Measurements from ENCODE around the gene LEKR1. TPM values are rescaled to one million over a fixed set of nuclear protein-coding genes. Genes with fewer than 3 reads are reported as not detected.
"Not testable (repeated sequence)": the region's sequence is repeated elsewhere in the genome, so short reads cannot be mapped to it uniquely, and the experiment has no call there.

LEKR1 gene
- total RNA-seq, 2 donors from 2014 or later = 4.2 TPM; not detected in 1

- H3K27me3 ChIP-seq (replicated peaks; ENCODE audit: insufficient read depth) = no peaks in the 10 kb centered on the region
- ATAC-seq (ENCODE audit: insufficient number of reproducible peaks, low FRiP score, low read depth) (no peak), DNase-seq (ENCODE audit: low spot score) (no peak)
- H3K36me3 ChIP-seq = no peaks in the 10 kb centered on the region
- H3K4me1 ChIP-seq (ENCODE audit: control insufficient read depth in 1 of 2, low read depth in 2 of 2) = peaks cover 4 to 16% of the 10 kb centered on the region in 2 donors
- no peaks in the 10 kb centered on the region for H3K9me3 ChIP-seq
- H3K27ac ChIP-seq = no peak overlapping the region
- no peak for TF ChIP-seq CTCF (IDR thresholded peaks at IDR 0.05)
- no peak overlapping the region for H3K4me3 ChIP-seq
These were observed 6.1 kb upstream of the LEKR1 start for GRCh38 chr3:156819842-156820691.

GRCh38 chr3:156820692-156821080 lies 5.5 kb upstream of the LEKR1 start:
- H3K4me1 ChIP-seq (ENCODE audit: control insufficient read depth in 1 of 2, low read depth in 2 of 2) = peaks cover 4 to 15% of the 10 kb centered on the region in 2 donors

GRCh38 chr3:156822626-156823260 lies 3.4 kb upstream of the LEKR1 start:
- H3K36me3 ChIP-seq; ATAC-seq (ENCODE audit: insufficient number of reproducible peaks, low FRiP score, low read depth); H3K27me3 ChIP-seq (replicated peaks; ENCODE audit: insufficient read depth); H3K9me3 ChIP-seq; H3K27ac ChIP-seq; DNase-seq (ENCODE audit: low spot score); H3K4me3 ChIP-seq: not testable (repeated sequence)
- H3K4me1 ChIP-seq (ENCODE audit: control insufficient read depth in 1 of 2, low read depth in 2 of 2) = peaks cover under 1 to 16% of the 10 kb centered on the region in 2 donors

More at GRCh38 chr3:156820692-156821080, 5.5 kb upstream of the LEKR1 start:
- ATAC-seq (ENCODE audit: insufficient number of reproducible peaks, low FRiP score, low read depth) (no peak), DNase-seq (ENCODE audit: low spot score) (no peak)
- no peak for TF ChIP-seq CTCF (IDR thresholded peaks at IDR 0.05)
- Histone ChIP-seq H3K36me3 (no peaks in the 10 kb centered on the region), H3K4me3 (no peak overlapping the region), H3K27ac (no peak overlapping the region), H3K9me3 (no peaks in the 10 kb centered on the region), H3K27me3 (replicated peaks; ENCODE audit: insufficient read depth) (no peaks in the 10 kb centered on the region)

GRCh38 chr3:156825795-156826143 lies 384 bp upstream of the LEKR1 start:
- H3K4me3 ChIP-seq = peak overlapping the region; percentile 80
- ATAC-seq (ENCODE audit: insufficient number of reproducible peaks, low FRiP score, low read depth) = peak; percentile 30
- TF ChIP-seq CTCF (IDR thresholded peaks at IDR 0.05) = no peak

GRCh38 chr3:156826896-156827882 lies 1.0 kb downstream of the LEKR1 start:
- ATAC-seq (ENCODE audit: insufficient number of reproducible peaks, low FRiP score, low read depth) (no peak), DNase-seq (ENCODE audit: low spot score) (no peak)
- Histone ChIP-seq H3K9me3 (no peaks in the 10 kb centered on the region), H3K27me3 (replicated peaks; ENCODE audit: insufficient read depth) (no peaks in the 10 kb centered on the region), H3K4me1 (ENCODE audit: control insufficient read depth in 1 of 2, low read depth in 2 of 2) (peaks cover 0 to 10% of the 10 kb centered on the region in 2 donors), H3K4me3 (peak overlapping the region; percentile 80), H3K36me3 (no peaks in the 10 kb centered on the region), H3K27ac (peak overlapping the region; percentile 64 to 84)
- TF ChIP-seq CTCF (IDR thresholded peaks at IDR 0.05) = no peak

More at GRCh38 chr3:156825795-156826143, 384 bp upstream of the LEKR1 start:
- DNase-seq (ENCODE audit: low spot score) = no peak
- H3K27me3 ChIP-seq (replicated peaks; ENCODE audit: insufficient read depth) = no peaks in the 10 kb centered on the region
- H3K9me3 ChIP-seq = no peaks in the 10 kb centered on the region
- peaks cover 0 to 10% of the 10 kb centered on the region in 2 donors for H3K4me1 ChIP-seq (ENCODE audit: control insufficient read depth in 1 of 2, low read depth in 2 of 2)
- H3K27ac ChIP-seq = peak overlapping the region; percentile 64 to 84
- no peaks in the 10 kb centered on the region for H3K36me3 ChIP-seq
